ENCODE data around the gene ARL13B. TPM values are rescaled to one million over a fixed set of nuclear protein-coding genes. Genes with fewer than 3 reads are reported as not detected.

Gene ARL13B
- total RNA-seq, 4 donors from 2014 or later: 0.80 to 4.9 (median 3.6) TPM

- intact Hi-C loops (cut with DNase I; ENCODE audit: low total_unique reads) (no loop called here), in situ Hi-C loops (cut with MboI; ENCODE audit: low pct_ligation_motif_present in 1 of 4, low pct_unique_long_range_greater_than_20kb in 1 of 4, low sequenced_read_pairs in 3 of 4) (no loop called here)
- no peak overlapping the region for H3K4me3 ChIP-seq
- no peak for DNase-seq
- WGBS, 2 donors (ENCODE audit: low coverage in 1 of 2): 55 to 74% methylated on average over 5 of the region's 5 CpGs
- peaks cover 0 to 16% (median 8%) of the 10 kb centered on the region in 4 donors for H3K36me3 ChIP-seq
- H3K9me3 ChIP-seq: no peaks in the 10 kb centered on the region
- no peaks in the 10 kb centered on the region for H3K27me3 ChIP-seq
- TF ChIP-seq EP300 (IDR thresholded peaks at IDR 0.05; ENCODE audit: low read depth) (no peak), POLR2AphosphoS5 (IDR thresholded peaks at IDR 0.05) (no peak), CTCF (IDR thresholded peaks at IDR 0.05) (no peak), POLR2A (IDR thresholded peaks at IDR 0.05) (no peak)
- peaks cover 4 to 19% (median 8%) of the 10 kb centered on the region in 4 donors for H3K4me1 ChIP-seq
- H3K27ac ChIP-seq: no peak overlapping the region
Measured at GRCh38 chr3:94081884-94082283, 101.9 kb downstream of the ARL13B start.

GRCh38 chr3:94082391-94082937 is 102.5 kb downstream of the ARL13B start:
- H3K27ac ChIP-seq: no peak overlapping the region
- H3K4me1 ChIP-seq: peaks cover 4 to 19% (median 8%) of the 10 kb centered on the region in 4 donors
- H3K9me3 ChIP-seq: no peaks in the 10 kb centered on the region
- no peak for DNase-seq
- peaks cover 0 to 16% (median 8%) of the 10 kb centered on the region in 4 donors for H3K36me3 ChIP-seq
- no peaks in the 10 kb centered on the region for H3K27me3 ChIP-seq
- 81 to 92% methylated on average over 7 to 8 of the region's 8 CpGs for WGBS, 2 donors (ENCODE audit: low coverage in 1 of 2)
- H3K4me3 ChIP-seq: no peak overlapping the region
- TF ChIP-seq EP300 (IDR thresholded peaks at IDR 0.05; ENCODE audit: low read depth): no peak
- no peak for TF ChIP-seq POLR2AphosphoS5 (IDR thresholded peaks at IDR 0.05)
- no peak for TF ChIP-seq POLR2A (IDR thresholded peaks at IDR 0.05)
- no peak for TF ChIP-seq CTCF (IDR thresholded peaks at IDR 0.05)
- in situ Hi-C loops (cut with MboI; ENCODE audit: low pct_ligation_motif_present in 1 of 4, low pct_unique_long_range_greater_than_20kb in 1 of 4, low sequenced_read_pairs in 3 of 4) (no loop called here), intact Hi-C loops (cut with DNase I; ENCODE audit: low total_unique reads) (no loop called here)

GRCh38 chr3:94083261-94083660 is 103.3 kb downstream of the ARL13B start:
- in situ Hi-C loops (cut with MboI; ENCODE audit: low pct_ligation_motif_present in 1 of 4, low pct_unique_long_range_greater_than_20kb in 1 of 4, low sequenced_read_pairs in 3 of 4): no loop called here
- Histone ChIP-seq H3K27me3 (no peaks in the 10 kb centered on the region), H3K4me3 (no peak overlapping the region), H3K27ac (no peak overlapping the region), H3K9me3 (no peaks in the 10 kb centered on the region), H3K4me1 (peaks cover 4 to 19% (median 8%) of the 10 kb centered on the region in 4 donors), H3K36me3 (peaks cover 0 to 16% (median 8%) of the 10 kb centered on the region in 4 donors)
- intact Hi-C loops (cut with DNase I; ENCODE audit: low total_unique reads): no loop called here
- no peak for TF ChIP-seq POLR2A (IDR thresholded peaks at IDR 0.05)
- WGBS, 2 donors (ENCODE audit: low coverage in 1 of 2): 71 to 79% methylated on average over 1 to 4 of the region's 4 CpGs
- DNase-seq: no peak

GRCh38 chr3:94089126-94089525 is 109.2 kb downstream of the ARL13B start:
- in situ Hi-C loops (cut with MboI; ENCODE audit: low pct_ligation_motif_present in 1 of 4, low pct_unique_long_range_greater_than_20kb in 1 of 4, low sequenced_read_pairs in 3 of 4): no loop called here
- intact Hi-C loops (cut with DNase I; ENCODE audit: low total_unique reads): no loop called here
- Histone ChIP-seq H3K4me3 (no peak overlapping the region), H3K4me1 (no peaks in the 10 kb centered on the region), H3K27ac (no peak overlapping the region), H3K36me3 (peaks cover 0 to 22% (median 8%) of the 10 kb centered on the region in 4 donors), H3K9me3 (no peaks in the 10 kb centered on the region), H3K27me3 (no peaks in the 10 kb centered on the region)
- DNase-seq: no peak
- TF ChIP-seq EP300 (IDR thresholded peaks at IDR 0.05; ENCODE audit: low read depth) (no peak), CTCF (IDR thresholded peaks at IDR 0.05) (no peak), POLR2AphosphoS5 (IDR thresholded peaks at IDR 0.05) (no peak), POLR2A (IDR thresholded peaks at IDR 0.05) (no peak)
- WGBS, 2 donors (ENCODE audit: low coverage in 1 of 2): 96 to 100% methylated on average over 1 of the region's 1 CpG

- peaks cover 0 to 29% (median 7%) of the 10 kb centered on the region in 4 donors for H3K36me3 ChIP-seq
- H3K4me3 ChIP-seq: no peak overlapping the region
- H3K9me3 ChIP-seq: no peaks in the 10 kb centered on the region
- 97 to 100% methylated on average over 1 of the region's 1 CpG for WGBS, 2 donors (ENCODE audit: low coverage in 1 of 2)
- intact Hi-C loops (cut with DNase I; ENCODE audit: low total_unique reads): no loop called here
- in situ Hi-C loops (cut with MboI; ENCODE audit: low pct_ligation_motif_present in 1 of 4, low pct_unique_long_range_greater_than_20kb in 1 of 4, low sequenced_read_pairs in 3 of 4): no loop called here
- H3K27ac ChIP-seq: no peak overlapping the region
- no peaks in the 10 kb centered on the region for H3K4me1 ChIP-seq
- no peak for DNase-seq
- no peaks in the 10 kb centered on the region for H3K27me3 ChIP-seq
- no peak for TF ChIP-seq POLR2AphosphoS5 (IDR thresholded peaks at IDR 0.05)
- TF ChIP-seq CTCF (IDR thresholded peaks at IDR 0.05): no peak
- no peak for TF ChIP-seq POLR2A (IDR thresholded peaks at IDR 0.05)
- TF ChIP-seq EP300 (IDR thresholded peaks at IDR 0.05; ENCODE audit: low read depth): no peak
Measured at GRCh38 chr3:94092086-94092485, 112.1 kb downstream of the ARL13B start.

All from transverse colon (tissue), 4 donors.